CD4-positive, alpha-beta T cell treated with Interleukin-17A for 4 hours (primary cell): ENCODE measurements around the gene GTF2IRD1.
"Not testable (repeated sequence)": the region's sequence is repeated elsewhere in the genome, so short reads cannot be mapped to it uniquely, and the experiment has no call there.

Experiments
- DNase-seq: peaks from one replicate; pipeline ENCODE4 v3.0.0-alpha.2; 2020; ENCODE audit warnings: mixed read lengths

GTF2IRD1 gene

DNA sequence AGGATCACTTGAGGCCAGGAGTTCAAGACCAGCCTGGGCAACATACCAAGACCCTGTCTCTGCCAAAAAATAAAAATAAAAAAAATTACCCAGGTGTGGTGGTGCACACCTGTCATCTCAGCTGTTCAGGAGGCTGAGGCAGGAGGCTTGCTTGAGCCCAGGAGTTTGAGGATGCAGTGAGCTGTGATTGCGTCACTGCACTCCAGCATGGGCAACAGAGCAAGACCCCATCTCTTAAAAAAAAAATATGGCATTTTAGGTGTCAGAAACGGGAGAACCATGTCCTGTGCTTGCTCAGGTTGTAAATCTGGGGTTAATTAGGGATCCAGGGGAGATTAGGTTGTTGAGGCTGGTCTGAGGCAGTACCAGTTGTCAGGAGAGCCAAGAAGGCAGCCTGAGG, 64.9 kb downstream of the GTF2IRD1 start:
- no peak for DNase-seq

- DNase-seq = no peak
Observed at GRCh38 chr7:74519395-74519794, 65.7 kb downstream of the GTF2IRD1 start.

GRCh38 chr7:74521855-74522254, 68.1 kb downstream of the GTF2IRD1 start:
- no peak for DNase-seq

DNA sequence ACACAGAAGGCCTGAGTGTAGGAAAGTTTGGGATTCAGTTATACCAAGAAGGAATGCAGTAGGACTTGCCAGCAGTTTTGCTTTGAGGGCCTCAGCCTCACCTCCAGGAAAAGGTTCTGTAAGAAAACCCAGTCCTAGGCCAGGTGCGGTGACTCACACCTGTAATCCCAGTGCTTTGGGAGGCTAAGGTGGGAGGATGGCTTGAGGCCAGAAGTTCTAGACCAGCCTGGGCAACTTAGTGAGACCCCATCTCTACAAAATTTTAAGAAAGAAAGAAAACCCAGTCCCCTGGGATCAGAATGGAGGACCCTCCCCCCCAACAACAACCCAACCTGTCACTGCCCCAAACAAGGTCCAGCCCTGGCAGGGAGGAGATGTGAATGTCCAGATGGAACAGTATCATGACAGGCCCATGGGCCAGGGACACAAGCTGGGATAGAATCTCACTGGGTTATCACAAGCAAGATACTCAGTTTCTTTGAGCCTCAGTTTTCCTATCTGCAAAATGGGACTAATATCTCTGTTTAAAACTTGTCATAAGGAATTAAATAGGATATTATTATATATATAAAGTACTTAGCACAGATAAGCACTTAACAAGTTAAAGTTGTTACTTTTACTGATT, 68.7 kb downstream of the GTF2IRD1 start:
- no peak for DNase-seq

- no peak for DNase-seq
Observed at GRCh38 chr7:74523015-74523414, 69.3 kb downstream of the GTF2IRD1 start.

DNA sequence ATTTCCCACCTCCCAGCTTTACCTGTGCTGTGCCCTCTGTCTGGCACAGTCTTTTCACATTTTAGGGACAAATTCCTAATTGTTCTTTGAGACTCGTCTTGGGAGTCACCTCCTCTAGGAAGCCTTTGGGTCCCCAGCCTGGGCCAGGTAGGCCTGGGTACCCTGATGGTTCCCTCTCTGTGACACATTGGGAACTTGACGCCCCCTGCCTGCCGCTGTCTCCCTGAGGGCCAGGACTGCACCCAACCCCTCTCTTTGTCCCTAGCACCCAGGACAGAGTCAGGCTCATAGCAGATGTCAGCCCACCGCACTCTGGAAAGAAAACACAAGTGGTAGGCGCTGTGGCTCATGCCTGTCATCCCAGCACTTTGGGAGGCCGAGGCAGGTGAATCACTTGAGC, 71.4 kb downstream of the GTF2IRD1 start:
- DNase-seq = peak; percentile 25

DNA sequence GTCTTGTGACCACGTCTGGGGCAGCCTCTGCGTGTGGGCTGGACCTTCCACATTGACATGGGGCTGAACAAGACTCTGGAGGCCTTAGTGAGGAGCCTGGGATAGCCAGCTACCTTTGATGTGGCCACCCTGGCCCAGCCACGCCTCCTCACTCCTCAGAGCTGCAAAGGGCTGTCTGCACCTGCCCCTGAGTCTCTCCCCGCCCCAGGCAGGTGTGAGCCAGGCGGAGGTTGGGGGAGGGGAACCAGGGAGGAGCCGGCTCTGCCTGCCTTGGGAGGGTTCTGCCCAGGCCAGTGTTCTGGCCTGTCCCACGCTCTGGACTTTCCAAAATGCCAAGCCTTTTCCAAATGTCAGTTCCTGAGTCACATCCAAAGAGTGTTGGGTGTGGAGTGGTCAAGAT, 72.2 kb downstream of the GTF2IRD1 start:
- DNase-seq = no peak

GRCh38 chr7:74526780-74527179, 73.1 kb downstream of the GTF2IRD1 start:
- no peak for DNase-seq

GRCh38 chr7:74527842-74528241, 74.1 kb downstream of the GTF2IRD1 start:
- DNase-seq = no peak

GRCh38 chr7:74528773-74529172, 75.1 kb downstream of the GTF2IRD1 start:
- DNase-seq = not testable (repeated sequence)

DNA sequence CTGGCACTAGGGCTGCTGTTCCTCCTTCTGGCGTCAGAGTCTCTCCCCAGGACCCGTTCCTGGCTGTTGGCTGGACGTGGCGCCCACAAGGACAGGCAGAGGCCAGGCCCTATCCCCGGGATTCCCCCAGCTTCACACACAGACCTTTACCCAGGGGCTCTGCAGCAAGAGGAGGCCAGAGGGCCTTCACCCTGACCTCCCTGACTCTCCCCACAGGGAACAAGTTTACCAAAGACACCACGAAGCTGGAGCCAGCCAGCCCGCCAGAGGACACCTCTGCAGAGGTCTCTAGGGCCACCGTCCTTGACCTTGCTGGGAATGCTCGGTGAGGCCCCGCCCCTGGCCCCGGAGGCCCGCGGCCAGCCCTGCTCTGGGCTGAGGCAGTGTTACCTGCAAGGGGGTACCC, 82.2 kb downstream of the GTF2IRD1 start:
- DNase-seq = no peak

- DNase-seq = not testable (repeated sequence)
Observed at GRCh38 chr7:74541937-74542336, 88.2 kb downstream of the GTF2IRD1 start.

GRCh38 chr7:74542558-74543117, 88.9 kb downstream of the GTF2IRD1 start:
- peak; percentile 12 for DNase-seq

DNA sequence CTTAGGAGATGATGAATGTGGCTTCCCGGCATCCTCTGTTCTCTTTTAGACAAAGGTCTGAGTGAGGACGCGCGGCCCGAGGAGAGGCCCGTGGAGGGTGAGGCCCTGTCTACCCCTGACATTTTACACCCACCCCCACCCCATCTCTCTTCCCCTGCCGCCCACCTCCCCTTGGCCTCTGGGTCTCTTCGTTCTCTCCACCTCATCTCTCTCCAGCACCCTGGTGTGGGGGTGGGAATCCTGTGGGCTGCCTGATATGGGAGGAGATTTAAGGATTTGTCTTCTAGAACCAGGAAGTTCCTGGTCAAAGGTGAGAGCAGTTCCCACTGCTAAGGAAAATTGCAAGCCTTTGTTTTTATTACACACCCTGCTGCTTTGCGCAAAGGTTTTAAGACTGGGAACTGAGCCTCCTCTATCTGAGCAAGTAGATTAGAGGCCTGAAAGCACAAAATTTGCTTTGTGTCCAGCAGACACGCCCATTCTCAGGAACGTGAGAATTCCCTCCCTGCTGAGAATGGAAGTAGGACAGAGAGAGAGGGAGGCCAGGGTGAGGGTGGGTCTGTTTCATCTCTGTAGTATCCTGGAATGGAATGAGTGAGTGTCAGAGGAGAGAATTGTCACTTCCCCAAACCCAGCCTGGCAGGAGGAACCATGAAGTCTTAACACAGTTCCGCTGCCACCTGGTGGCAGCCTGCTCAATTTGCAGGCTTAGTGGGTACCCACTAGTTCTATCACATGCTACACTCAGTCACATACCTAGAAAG, 91.2 kb downstream of the GTF2IRD1 start:
- peak; percentile 50 for DNase-seq

- no peak for DNase-seq
Observed at GRCh38 chr7:74545921-74546320, 92.2 kb downstream of the GTF2IRD1 start.

DNA sequence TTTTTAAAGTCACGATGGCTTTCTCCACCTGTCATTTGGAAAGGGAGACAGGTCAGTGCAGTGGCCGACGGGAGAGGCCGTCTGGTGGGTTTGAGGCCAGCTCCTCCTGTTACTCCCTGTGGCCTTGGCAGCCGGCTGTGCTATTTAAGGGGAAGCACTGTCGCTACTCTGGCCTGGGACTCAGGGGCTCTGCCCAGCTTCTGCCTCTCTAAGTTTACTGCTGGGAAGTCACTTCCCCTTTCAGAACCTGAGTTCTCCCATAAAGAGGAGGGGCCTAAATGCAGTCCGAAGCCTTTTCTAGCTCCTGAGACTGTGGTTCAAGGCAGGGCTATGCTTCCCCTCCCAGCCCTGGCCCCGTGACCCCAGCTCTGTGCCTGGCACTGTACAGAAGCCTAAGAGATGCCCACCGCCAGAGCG, 99.9 kb downstream of the GTF2IRD1 start:
- DNase-seq = not testable (repeated sequence)

GRCh38 chr7:74554178-74554577, 100.5 kb downstream of the GTF2IRD1 start:
- no peak for DNase-seq

GRCh38 chr7:74560086-74560719, 106.5 kb downstream of the GTF2IRD1 start:
- no peak for DNase-seq

DNA sequence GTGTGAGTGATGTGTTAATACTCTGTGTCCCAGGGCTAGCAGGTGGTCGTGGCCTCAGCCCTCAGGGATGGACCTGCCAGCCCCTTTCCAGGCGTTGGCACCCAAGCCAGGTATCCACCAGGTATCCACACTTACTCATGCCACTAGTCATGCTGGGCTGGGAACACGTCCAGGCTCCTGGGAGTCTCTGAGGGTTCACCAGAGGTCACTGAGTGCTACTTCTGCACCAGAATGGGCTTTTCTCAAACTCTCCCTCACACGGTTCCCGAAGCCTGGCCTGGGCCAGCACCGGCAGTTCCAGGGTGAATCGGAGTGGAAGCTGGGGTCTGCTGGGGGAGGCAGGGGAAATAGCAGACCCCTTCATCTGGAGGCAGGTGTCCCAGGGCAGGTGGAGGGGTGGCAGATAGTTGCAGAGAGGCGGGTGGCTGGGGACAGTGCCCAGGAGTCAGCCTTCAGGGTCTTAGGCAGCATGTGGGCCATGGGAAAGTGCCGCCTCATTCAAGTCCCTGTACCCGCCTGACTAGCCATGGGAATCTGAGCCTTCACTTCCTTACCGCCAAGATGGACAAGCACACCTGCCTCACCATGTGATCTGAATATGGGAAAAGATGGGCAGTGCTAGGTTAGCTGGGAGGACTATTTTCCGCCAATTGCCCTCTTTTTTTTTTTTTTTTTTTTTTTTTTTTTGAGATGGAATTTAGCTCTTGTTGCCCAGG, 108.3 kb downstream of the GTF2IRD1 start:
- no peak for DNase-seq

DNA sequence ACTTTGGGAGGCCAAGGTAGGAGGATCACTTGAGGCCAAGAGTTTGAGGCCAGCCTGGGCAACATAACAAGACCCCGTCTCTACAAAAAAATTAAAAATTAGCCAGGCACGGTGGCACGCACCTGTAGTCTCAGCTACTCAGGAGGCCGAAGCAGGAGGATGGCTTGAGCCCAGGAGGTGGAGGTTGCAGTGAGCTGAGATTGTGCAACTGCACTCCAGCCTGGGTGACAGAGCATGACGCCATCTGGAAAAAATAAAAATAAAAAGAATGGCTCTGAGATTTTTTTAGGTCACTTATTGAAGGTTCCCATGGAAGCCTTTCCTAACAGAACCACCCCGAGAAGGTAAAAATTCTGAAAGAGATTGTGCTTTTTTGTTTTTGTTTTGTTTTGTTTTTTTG, 109.9 kb downstream of the GTF2IRD1 start:
- not testable (repeated sequence) for DNase-seq

DNA sequence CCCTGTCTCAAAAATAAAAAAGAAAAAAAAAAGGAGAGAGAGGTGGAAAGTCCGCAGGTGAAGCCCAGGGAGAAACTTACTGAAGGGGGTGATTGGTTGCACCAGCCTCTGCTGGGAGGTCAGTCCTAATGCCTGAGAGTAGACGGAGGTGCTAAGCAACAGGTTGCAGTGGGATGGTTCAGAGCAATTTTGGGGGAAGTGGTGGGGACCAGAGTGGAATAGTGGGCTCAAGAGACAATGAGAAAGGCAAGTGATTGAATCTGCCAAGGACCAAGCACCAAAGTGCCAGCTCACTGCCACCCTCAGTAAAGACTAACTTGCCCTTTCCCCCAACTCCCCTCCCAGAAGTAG, 113.6 kb downstream of the GTF2IRD1 start:
- no peak for DNase-seq

GRCh38 chr7:74568658-74569057, 115.0 kb downstream of the GTF2IRD1 start:
- no peak for DNase-seq

DNA sequence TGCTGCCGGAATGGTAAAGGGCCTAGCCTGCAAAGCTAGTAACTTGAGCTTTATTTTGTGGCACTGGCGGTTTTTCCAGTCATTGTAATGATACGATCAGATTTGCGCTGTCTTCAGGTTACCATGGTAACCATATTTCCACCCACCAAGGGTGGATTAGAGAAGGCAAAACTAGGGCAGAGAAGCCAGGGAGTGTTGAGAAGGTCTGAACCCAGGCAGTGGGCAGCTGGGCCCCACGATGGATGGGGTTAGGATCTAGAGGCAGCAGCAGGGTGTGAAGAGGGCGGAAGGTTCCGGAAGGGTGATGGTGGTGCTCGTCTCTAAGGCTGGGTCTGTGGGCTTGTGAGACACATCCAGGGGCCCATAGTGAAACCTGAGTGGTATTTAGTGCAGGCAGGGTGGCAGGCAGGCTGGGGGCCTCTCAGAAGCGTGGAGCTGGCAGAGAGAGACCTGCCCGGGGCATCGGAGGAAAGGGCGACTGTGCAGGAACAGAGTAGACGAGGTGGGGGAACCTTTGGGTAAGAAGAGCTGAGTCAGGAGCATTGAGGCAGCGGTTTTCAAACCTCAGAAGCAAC, 115.9 kb downstream of the GTF2IRD1 start:
- peak; percentile 37 for DNase-seq
